GM18505 (cell line): ENCODE measurements around the gene CREBBP.

Experiments
- ATAC-seq: cut with Tn5 transposase; IDR thresholded peaks from one replicate; pipeline ENCODE4 v1.9.1; 2021; ENCODE audit not compliant: unreplicated experiment
- POLR2A ChIP-seq: IDR thresholded peaks from 4 replicates; pipeline ENCODE4 v1.6.1; 2011; ENCODE audit warnings: borderline replicate concordance; ENCODE audit not compliant: insufficient read depth, insufficient read length; ENCODE audit errors: extremely low read depth

The CREBBP gene

GRCh38 chr16:3799354-3799753 lies 81.2 kb downstream of the CREBBP start:
- ATAC-seq, result no peak
- no peak for TF ChIP-seq POLR2A

- no peak for TF ChIP-seq POLR2A
Measured at GRCh38 chr16:3798838-3799237, 81.7 kb downstream of the CREBBP start.

GRCh38 chr16:3797904-3798811 lies 82.4 kb downstream of the CREBBP start:
- no peak for ATAC-seq

More at GRCh38 chr16:3798838-3799237, 81.7 kb downstream of the CREBBP start:
- no peak for ATAC-seq

GRCh38 chr16:3797473-3797872 lies 83.0 kb downstream of the CREBBP start:
- no peak for TF ChIP-seq POLR2A
- ATAC-seq, result no peak

More at GRCh38 chr16:3797904-3798811, 82.4 kb downstream of the CREBBP start:
- no peak for TF ChIP-seq POLR2A

- no peak for ATAC-seq
Measured at GRCh38 chr16:3793161-3793576, 87.3 kb downstream of the CREBBP start.

GRCh38 chr16:3792472-3793012 lies 88.0 kb downstream of the CREBBP start:
- TF ChIP-seq POLR2A, result no peak
- ATAC-seq, result no peak

More at GRCh38 chr16:3793161-3793576, 87.3 kb downstream of the CREBBP start:
- TF ChIP-seq POLR2A, result no peak

- no peak for TF ChIP-seq POLR2A
- ATAC-seq, result no peak
Measured at GRCh38 chr16:3791701-3792100, 88.8 kb downstream of the CREBBP start.

- ATAC-seq, result no peak
- no peak for TF ChIP-seq POLR2A
Measured at GRCh38 chr16:3789375-3790099, 91.0 kb downstream of the CREBBP start.

- ATAC-seq, result no peak
Measured at GRCh38 chr16:3788711-3789374, 91.7 kb downstream of the CREBBP start.

GRCh38 chr16:3787924-3788661 lies 92.4 kb downstream of the CREBBP start:
- no peak for TF ChIP-seq POLR2A
- ATAC-seq, result peak; percentile 60

More at GRCh38 chr16:3788711-3789374, 91.7 kb downstream of the CREBBP start:
- no peak for TF ChIP-seq POLR2A

GRCh38 chr16:3785413-3785812 lies 95.1 kb downstream of the CREBBP start:
- TF ChIP-seq POLR2A, result no peak
- ATAC-seq, result no peak

GRCh38 chr16:3783516-3783915 lies 97.0 kb downstream of the CREBBP start:
- no peak for ATAC-seq
- TF ChIP-seq POLR2A, result no peak
